GM18870 (cell line): ENCODE results near the gene PPP3CB.
"Not testable (repeated sequence)": the region's sequence is repeated elsewhere in the genome, so short reads cannot be mapped to it uniquely, and the experiment has no call there.

Experiments used
- ATAC-seq: cut with Tn5 transposase; IDR thresholded peaks from one replicate; pipeline ENCODE4 v1.9.1; 2021; ENCODE audit warnings: moderate library complexity; ENCODE audit not compliant: unreplicated experiment

Gene PPP3CB

DNA sequence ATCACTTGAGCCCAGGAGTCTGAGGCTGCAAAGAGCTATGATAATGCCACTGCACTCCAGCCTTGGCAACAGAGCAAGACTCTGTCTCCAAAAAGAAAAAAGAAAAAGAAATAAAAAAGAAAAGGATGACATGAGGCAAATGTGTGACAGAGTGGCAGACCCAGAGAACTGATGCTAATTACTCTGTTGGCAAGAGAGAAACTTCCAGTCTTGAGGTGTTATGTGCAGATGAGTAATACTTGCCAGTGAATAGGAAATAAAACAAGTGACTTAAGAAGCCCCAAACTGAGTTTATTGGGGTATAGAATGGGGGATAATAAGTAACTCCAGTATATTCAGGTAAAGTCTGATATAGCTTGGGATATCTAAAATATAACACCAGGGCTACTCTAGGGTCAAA, 72.5 kb downstream of the PPP3CB start:
- no peak for ATAC-seq

DNA sequence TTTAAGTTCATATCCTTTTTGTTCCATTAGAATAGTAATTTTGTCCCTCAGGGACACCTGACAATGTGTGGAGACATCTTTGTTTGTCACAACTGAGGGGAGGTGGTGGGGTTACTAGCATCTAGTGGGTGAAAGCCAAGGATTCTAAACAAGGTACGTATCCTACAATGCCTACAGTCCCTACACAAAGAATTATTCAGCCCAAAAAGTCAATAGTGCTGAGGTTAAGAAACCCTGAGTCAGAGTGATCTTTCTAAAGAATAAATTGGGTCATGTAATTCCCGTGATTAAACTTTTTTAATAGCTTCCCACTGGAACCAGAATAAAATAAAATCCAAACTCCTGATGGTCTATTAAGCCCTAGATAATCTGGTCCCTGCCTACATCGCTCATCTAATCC, 79.3 kb downstream of the PPP3CB start:
- no peak for ATAC-seq

GRCh38 chr10:73414230-73414945, 81.4 kb downstream of the PPP3CB start:
- ATAC-seq, result no peak

DNA sequence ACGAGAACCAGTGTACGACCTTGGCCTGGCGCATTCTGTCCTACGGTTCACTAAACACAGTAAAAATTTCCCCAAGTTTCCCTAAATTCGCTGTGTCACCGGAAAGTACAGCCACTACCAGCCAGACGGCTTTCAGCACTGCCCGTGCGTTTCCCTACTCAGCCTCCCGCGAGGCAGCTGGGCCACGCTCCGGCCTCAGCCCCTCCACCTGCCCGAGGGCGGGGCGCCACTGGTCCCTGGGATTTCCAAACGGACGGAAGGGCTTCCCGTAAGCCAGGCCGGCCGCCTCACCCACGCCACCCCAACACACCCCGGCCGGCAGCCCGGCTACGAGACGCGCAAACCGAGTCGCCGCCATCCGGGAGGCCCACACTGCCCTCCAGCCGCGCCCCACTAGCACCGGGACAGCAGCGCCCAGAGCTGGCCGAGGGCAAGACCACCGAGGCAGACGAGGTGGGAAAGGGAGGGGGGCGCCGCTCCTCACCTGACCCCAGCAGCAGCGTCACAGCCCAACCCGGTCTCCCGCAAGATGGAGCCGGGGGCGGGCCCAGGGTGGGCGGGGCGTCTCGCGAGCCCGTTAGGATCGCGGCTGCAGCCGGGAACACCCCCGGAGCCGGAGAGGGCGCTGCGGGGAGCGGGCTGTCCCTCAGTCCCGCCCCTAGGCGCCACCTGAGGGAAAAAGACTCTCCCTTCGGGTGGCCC, 82.1 kb downstream of the PPP3CB start, which contains the start of gene ANXA7:
Gene ANXA7, minus strand, starts transcription at position 531 of the 702 bp plus-strand sequence. CDS start 13,202 bp downstream, outside the sequence.
- ATAC-seq, result peak; percentile 63

DNA sequence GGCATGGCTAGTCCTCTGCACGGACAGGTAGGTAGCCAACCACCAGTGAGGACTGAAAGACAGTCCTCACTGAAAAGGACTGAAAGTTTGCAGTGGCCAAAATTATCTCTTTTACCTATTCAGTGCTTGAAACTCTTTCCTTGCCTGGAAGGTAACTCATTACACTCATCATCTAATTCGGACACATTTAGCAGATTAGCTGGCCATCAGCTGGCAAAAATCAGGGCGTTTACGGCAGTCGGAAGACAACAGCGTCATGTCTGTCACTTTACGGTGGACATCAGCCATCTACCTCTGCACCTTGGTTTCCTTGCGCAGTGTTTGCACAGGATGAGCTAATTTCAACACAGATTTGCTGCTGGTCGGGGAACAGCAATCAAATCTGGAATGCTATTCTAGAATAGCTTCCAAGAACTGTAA, 82.7 kb downstream of the PPP3CB start:
- ATAC-seq, result no peak

DNA sequence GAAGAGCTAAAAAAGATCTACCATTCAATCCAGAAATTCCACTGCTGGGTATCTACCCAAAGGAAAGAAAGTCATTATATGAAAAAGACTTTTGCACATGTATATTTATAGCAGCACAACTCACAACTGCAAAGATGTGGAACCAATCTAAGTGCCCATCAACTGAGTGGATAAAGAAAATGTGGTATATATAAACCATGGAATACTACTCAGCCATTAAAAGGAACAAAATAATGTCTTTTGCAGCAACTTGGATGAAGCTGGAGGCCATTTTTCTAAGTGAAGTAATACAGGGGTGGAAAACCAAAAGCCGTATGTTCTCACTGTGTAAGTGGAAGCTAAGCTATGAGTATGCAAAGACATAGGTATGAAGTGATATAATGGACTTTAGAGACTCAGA, 84.9 kb downstream of the PPP3CB start:
- no peak for ATAC-seq

- no peak for ATAC-seq
Observed at GRCh38 chr10:73408978-73409521, 86.8 kb downstream of the PPP3CB start.

GRCh38 chr10:73408061-73408460, 87.8 kb downstream of the PPP3CB start:
- ATAC-seq, result no peak

GRCh38 chr10:73407495-73407894, 88.3 kb downstream of the PPP3CB start:
- no peak for ATAC-seq

GRCh38 chr10:73406846-73407245, 89.0 kb downstream of the PPP3CB start:
- ATAC-seq, result no peak

GRCh38 chr10:73405556-73405955, 90.3 kb downstream of the PPP3CB start:
- ATAC-seq, result no peak

DNA sequence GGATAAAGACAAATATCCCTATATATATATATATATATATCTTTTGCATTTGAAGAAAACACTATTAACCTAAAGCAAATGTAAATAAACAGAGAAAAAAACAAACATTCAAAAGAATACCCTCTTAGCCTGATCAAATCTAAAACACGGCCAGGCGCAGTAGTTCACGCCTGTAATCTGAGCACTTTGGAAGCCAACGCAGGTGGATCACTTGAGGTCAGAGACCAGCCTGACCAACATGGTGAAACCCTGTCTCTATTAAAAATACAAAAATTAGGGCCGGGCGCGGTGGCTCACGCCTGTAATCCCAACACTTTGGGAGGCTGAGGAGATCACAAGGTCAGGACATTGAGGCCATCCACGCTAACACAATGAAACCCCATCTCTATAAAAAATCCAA, 91.1 kb downstream of the PPP3CB start:
- ATAC-seq, result no peak

DNA sequence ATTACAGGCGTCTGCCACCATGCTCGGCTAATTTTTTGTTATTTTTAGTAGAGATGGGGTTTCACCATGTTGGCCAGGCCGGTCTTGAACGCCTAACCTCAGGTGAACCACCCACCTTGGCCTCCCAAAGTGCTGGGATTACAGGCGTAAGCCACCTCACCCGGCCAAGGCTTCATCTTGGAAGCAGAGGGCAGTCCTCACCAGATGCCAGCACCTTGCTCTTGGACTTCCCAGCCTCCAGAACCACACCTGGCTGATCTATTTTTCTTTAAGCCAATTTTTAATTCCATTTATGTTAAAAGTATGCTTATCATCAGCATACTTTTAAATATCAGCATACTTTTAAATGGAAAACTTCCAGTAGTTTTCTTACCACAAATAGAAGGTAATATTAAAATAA, 94.2 kb downstream of the PPP3CB start:
- no peak for ATAC-seq

- no peak for ATAC-seq
Observed at GRCh38 chr10:73399063-73399462, 96.8 kb downstream of the PPP3CB start.

DNA sequence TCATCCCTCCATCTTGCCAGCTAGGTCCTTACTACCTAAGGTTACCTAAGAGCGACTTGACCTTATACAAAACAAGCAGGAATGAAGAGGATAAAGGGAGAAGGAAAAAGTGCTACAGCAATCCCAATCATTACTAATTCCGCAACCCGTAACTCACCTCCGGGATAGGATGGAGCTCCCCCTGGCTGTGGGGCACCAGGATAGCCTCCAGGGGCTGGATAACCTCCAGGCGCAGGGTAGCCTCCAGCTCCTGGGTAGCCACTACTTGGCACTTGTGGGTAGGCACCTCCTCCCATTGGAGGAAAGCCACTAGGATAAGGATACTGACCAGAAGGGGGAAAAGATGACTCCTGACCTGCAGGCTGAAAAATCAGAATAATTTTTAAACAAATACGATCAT, 97.8 kb downstream of the PPP3CB start:
- no peak for ATAC-seq

- not testable (repeated sequence) for ATAC-seq
Observed at GRCh38 chr10:73394325-73394724, 101.5 kb downstream of the PPP3CB start.

- ATAC-seq, result no peak
Observed at GRCh38 chr10:73388228-73388627, 107.6 kb downstream of the PPP3CB start.

DNA sequence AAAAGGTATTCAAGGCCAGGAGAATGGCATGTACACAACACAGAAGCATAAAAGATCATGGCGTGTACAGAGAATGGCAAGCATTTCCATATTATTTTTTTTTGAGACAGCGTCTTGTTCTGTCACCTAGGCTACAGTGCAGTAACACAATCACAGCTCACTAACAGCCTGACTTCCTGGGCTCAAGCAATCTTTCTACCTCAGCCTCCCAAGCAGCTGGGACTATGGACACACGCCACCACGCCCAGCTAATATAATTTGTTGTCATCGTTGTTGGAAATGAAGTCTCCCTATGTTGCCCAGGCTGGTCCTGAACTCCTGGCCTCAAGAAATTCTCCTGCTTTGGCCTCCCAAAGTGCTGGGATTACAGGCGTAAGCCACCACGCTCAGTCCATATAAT, 109.2 kb downstream of the PPP3CB start:
- ATAC-seq, result no peak
